ENCODE data around the gene LILRA6. TPM values are rescaled to one million over a fixed set of nuclear protein-coding genes. Genes with fewer than 3 reads are reported as not detected.
A peak's percentile ranks its signal among the peaks of the same experiment; 100 is the strongest.

LILRA6 gene
- total RNA-seq, 1 experiment from 2014 or later = 0.08 TPM

DNA sequence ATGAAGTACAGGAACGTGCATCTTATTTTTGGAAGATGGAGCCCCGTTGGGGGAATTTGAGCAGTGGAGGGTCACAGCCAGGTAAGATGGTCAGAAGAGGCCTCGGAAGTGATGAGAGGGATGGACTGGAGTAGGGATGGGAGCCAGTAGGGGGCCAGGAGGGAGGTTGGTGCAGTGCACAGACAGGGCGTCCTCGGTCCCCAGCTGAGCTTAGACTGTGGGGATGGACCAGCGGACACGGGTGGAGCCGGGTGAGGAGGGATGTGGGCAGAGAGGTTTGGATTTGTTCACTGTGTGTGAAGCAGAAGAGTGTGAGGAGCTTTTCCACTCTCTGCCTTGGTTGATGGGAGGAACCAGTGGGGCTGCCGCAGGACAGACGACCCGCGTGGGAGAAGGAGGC lies 31.4 kb downstream of the LILRA6 start:
- H3K27ac ChIP-seq (ENCODE audit: low read length) = no peak overlapping the region
- ATAC-seq (no peak), DNase-seq (ENCODE audit: low read depth, low spot score) (no peak)
- TF ChIP-seq SIN3A (IDR thresholded peaks at IDR 0.05; ENCODE audit: borderline replicate concordance, insufficient read depth, low read depth, low read length) (no peak), POLR2AphosphoS5 (IDR thresholded peaks at IDR 0.05; ENCODE audit: low read depth, low read length) (no peak), REST (IDR thresholded peaks at IDR 0.05; ENCODE audit: insufficient read depth in 1 of 2, low read depth in 2 of 2, low read length in 1 of 2) (no peak), CTCF (IDR thresholded peaks at IDR 0.05) (no peak), TCF7L2 (IDR thresholded peaks at IDR 0.05; ENCODE audit: low read depth, low read length) (no peak)
- H3K36me3 ChIP-seq (ENCODE audit: control insufficient read depth, insufficient read depth, low read length) = peaks cover 5% of the 10 kb centered on the region; the same call in 1 of the 2 replicates
- no peak overlapping the region for H3K4me3 ChIP-seq (ENCODE audit: low read depth in 2 of 2, low read length in 2 of 2)
- no peaks in the 10 kb centered on the region for H3K9me3 ChIP-seq (ENCODE audit: control insufficient read depth, insufficient read depth, low read depth, low read length)
- in situ Hi-C loops (cut with HindIII; ENCODE audit: low pct_unique_long_range_greater_than_20kb, low sequenced_read_pairs) (no loop called here), intact Hi-C loops (cut with micrococcal nuclease; ENCODE audit: unreplicated experiment) (no loop called here)
- no peaks in the 10 kb centered on the region for H3K27me3 ChIP-seq (ENCODE audit: control insufficient read depth, insufficient read depth, low read length)
- ChIA-PET POLR2A (interaction anchor here (0.7 kb wide), 1 partner anchor 45 kb away, joined by 4 read pairs; no protein-coding TSS in a partner anchor), CTCF (no interaction called here)
- BruUV-seq (replicated peaks) = no TSS peak
- peaks cover 48% of the 10 kb centered on the region for H3K4me1 ChIP-seq (ENCODE audit: control insufficient read depth, insufficient read depth, low read length)

DNA sequence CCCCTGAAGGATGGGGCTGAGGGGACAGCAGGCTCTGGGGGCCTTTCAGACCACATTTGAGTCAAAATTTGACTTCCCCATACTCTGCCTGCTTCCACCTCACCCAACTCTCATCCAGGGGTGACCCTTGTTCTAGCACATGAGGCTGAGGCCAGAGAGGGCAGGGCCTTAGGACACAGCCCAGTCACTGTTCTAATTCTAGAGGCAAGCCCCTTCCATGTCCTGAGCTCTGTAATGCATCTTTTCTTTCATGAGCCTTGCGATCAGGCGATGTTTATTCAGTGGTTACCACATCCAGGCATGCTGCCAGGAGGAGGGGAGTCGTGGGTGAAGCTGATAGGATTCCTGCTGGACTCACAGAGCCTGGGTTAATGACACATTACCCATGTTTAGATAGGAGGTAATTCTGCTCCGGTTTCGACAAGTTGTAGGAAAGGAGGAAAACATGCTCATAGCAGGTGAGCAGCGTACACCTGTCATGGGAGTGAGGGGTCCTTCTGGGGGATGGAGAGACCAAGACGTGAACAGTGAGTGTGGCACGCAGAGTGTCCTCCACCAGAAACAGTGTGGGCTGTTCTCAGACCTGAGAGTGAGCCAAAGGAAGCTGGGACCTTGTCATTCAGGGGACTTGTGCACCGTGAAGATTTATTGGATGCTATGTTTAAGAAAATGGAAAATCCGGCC lies 32.6 kb downstream of the LILRA6 start:
- peak; percentile 81 for ATAC-seq
- intact Hi-C loops (cut with micrococcal nuclease; ENCODE audit: unreplicated experiment) (no loop called here), in situ Hi-C loops (cut with HindIII; ENCODE audit: low pct_unique_long_range_greater_than_20kb, low sequenced_read_pairs) (no loop called here)

More for the DNA sequence above, 32.6 kb downstream of the LILRA6 start:
- Histone ChIP-seq H3K36me3 (ENCODE audit: control insufficient read depth, insufficient read depth, low read length) (peaks cover 14% of the 10 kb centered on the region), H3K9me3 (ENCODE audit: control insufficient read depth, insufficient read depth, low read depth, low read length) (no peaks in the 10 kb centered on the region), H3K27ac (ENCODE audit: low read length) (peak overlapping the region; percentile 64), H3K27me3 (ENCODE audit: control insufficient read depth, insufficient read depth, low read length) (no peaks in the 10 kb centered on the region), H3K4me3 (ENCODE audit: low read depth in 2 of 2, low read length in 2 of 2) (0 out of 4 replicates have a peak overlapping the region, but pooled peaks of 1 of the 2 experiments have one; percentile 5), H3K4me1 (ENCODE audit: control insufficient read depth, insufficient read depth, low read length) (peaks cover 60% of the 10 kb centered on the region)
- POLR2A ChIA-PET = interaction anchor here (1.1 kb wide), 1 partner anchor 9 kb away, joined by 3 read pairs; no protein-coding TSS in a partner anchor
- TF ChIP-seq SIN3A (IDR thresholded peaks at IDR 0.05; ENCODE audit: borderline replicate concordance, insufficient read depth, low read depth, low read length) (no peak), REST (IDR thresholded peaks at IDR 0.05; ENCODE audit: insufficient read depth in 1 of 2, low read depth in 2 of 2, low read length in 1 of 2) (no peak), CTCF (IDR thresholded peaks at IDR 0.05) (no peak), POLR2AphosphoS5 (IDR thresholded peaks at IDR 0.05; ENCODE audit: low read depth, low read length) (peak; percentile 60), TCF7L2 (IDR thresholded peaks at IDR 0.05; ENCODE audit: low read depth, low read length) (peak; percentile 61)
- no TSS peak for BruUV-seq (replicated peaks)
- CTCF ChIA-PET = no interaction called here
- DNase-seq (ENCODE audit: low read depth, low spot score) = peak; percentile 96
